GM21619 (cell line): ENCODE measurements around the gene ITPR1.

Source experiments
- ATAC-seq: cut with Tn5 transposase; IDR thresholded peaks from one replicate; pipeline ENCODE4 v1.9.1; 2021; ENCODE audit not compliant: unreplicated experiment

The ITPR1 gene

DNA sequence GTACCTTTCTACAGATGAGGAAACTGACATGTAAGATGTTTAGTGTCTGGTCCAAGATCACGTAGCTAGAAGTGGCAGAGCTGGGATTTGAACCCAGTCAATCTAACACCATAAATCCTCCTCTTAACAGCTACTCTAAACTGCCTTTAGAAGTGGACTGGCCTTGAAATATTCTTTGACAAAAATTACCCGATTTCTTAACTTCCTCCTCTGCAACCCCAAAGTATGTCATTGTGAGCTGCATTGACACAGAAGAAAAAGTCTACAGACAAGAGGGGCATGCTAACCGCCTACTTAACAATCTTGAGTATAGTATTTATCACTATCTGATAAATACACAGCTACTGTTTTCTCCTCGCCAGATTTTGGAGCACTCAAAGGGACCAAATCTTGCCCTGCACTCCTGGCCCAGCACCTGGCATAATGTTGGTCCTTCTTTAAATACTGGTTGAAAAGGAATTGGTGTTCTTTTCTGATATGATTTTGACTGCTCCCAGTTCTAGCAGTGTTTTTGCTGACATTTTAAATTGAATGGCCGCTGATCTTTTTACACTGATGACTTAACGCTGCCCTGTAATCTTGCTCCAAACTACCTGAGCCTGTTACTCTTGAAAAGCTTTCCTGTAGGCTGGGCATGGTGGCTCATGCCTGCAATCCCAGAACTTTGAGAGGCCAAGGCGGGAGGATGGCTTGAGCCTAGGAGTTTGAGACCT is 36.9 kb downstream of the ITPR1 start:
- no peak for ATAC-seq

GRCh38 chr3:4531478-4532025 is 38.4 kb downstream of the ITPR1 start:
- no peak for ATAC-seq

DNA sequence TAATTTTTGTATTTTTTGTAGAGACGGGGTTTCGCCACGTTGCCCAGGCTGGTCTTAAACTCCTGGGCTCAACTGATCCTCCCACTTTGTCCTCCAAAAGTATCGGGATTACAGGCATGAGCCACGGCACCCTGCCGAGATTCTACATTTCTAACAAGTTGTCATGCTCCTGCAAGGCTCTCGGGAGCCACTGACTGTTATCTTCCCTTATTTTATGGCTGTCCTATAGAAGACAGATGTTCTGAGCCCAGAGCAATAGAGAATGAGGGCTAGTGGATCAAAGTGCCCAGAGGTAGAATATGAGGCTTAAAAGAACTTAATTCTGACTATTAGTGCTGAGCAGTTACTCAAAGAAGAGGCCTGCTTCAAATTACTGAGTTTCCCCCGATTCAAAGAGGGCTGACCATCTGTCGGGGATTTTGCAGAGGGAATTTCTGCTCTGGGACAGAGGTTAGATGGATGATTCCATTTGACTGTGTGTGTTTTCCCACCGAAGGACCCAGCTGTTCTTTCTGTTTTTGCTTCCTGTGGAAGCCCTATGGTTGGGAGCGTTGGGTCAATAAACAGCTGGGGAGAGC is 39.5 kb downstream of the ITPR1 start:
- ATAC-seq = no peak

- ATAC-seq = no peak
These were observed 40.6 kb downstream of the ITPR1 start for GRCh38 chr3:4533489-4534443.

DNA sequence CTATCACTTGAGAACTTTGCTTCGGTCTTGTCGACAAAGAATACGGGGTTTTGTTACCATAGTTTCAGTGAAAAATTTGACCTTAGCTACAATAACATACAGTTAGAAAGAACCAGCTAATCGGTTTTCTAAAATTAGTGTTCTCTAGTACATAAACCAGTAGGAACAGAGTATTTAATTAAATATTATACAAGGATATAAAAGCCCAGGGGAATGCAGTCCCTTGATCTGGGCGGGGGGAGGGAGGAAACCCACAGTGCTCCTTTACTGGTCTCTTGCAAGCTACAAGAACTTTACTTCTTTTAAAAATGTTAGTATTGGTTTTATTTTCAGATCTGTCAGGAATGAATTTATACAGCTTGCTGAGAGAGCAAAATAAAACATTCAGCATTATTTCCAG is 41.8 kb downstream of the ITPR1 start:
- no peak for ATAC-seq

- ATAC-seq = no peak
These were observed 43.1 kb downstream of the ITPR1 start for GRCh38 chr3:4536260-4536659.

GRCh38 chr3:4540267-4540666 is 47.1 kb downstream of the ITPR1 start:
- no peak for ATAC-seq

DNA sequence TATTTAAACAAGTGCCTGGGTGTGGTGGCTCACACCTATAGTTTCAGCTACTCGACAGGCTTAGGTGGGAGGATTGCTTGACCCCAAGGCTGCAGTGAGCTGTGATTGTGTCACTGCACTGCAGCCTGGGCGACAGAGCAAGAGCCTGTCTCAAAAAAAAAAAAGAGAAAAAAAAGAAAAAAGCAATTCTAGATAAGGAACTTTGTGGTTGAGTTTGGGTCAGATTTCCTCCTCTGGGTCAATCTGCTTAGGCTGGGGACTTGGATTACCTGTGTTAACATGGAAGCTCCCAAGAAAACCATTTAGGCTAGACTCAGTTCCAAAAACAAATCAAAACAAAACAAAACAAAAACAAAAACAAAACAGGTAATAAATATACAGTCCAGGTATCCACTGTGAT is 50.0 kb downstream of the ITPR1 start:
- no peak for ATAC-seq

DNA sequence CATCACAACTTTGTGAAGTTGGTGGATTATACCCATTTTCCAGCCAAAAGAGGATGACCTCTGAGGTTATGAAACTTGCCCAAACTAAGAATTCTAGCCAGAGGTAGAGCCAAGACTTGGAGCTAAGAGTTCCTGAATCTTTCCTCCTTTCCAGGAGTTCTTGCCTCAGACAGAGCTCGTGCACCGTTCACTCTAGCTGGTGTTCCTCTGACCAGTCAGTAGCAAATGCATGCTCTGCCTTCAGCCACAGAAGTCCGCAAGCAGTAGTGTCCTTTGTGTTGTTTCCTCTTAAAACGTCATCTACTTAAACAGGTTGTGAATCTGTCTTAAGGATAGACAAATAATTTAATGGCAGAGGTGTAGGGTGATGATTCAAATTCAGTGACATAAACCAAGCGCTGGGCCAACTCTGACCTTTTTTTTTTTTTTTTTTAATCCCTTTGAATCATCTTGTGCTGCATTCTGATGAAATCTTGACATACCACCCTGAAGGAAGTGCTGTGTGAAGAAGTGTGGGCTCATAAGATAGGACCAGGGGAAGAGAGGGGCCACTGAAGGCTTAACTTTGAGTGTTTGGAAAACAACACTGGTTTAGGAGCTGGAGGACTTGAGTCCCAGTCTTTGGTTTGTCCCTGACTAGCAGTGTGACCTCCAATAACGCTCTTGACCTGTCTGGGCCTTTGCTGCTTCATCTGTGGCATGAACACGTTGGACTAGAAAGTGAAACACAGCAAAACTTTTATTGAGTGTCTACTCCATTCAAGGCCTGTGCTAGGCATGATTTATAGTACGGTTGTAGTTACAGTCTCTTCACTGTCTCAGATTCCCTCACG is 53.4 kb downstream of the ITPR1 start:
- no peak for ATAC-seq

- ATAC-seq = no peak
These were observed 54.7 kb downstream of the ITPR1 start for GRCh38 chr3:4547799-4548198.

DNA sequence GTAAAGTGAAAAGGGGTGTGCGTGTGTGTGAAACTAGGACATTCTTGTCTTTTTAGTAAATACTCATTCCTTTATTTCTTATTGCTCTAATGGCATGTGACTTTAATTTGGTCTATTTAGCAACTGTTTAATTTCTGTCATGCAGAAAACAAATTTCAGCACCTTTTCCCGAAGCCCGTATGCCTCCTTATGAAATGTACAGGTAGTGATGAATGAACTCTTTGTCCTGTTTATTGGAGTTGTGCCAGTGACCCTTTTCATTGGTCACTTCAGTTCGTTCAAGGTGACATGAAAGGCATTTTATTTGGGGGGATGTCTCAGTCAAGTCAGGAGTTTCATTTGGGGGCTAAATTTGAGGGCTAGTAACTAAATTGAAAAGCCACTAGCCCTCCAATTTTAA is 55.2 kb downstream of the ITPR1 start:
- no peak for ATAC-seq

DNA sequence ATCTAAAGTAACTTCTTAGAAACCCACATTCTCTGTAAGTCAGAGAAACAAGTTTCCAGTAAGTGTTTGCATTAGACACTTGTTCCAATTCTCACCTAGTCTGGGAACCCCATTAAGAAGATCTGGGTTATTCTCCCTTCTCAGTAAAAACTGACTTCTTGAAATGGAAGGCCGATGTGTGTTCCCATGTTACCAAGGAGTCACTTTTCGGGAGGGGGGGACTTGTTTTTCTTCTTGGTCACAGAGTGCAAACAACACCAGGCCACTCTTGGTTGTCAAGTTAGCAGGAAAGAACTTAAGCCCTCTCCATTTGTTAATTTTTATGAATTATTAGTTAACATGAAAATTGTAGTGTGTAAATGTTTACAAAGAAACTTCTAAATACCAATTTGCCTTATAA is 55.6 kb downstream of the ITPR1 start:
- no peak for ATAC-seq

DNA sequence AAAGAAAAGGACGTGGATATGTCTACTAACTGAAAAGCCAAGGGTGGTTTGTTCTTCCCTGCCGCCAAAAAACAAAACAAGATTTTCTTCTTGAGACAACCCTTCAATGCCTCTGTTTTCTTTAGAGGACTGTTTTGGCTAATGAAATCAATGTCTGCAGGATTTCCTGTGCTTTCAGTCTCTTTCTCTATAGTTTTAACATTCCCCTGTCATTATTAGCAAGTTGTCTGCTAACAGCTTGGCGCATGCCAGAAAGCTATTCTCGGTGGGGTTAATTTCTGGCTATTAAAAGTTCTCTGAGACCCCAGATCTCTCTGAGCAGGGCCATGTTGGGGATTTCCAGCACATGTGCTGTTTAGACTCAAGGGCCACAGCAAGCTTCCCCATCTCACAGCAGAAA is 56.7 kb downstream of the ITPR1 start:
- ATAC-seq = no peak

DNA sequence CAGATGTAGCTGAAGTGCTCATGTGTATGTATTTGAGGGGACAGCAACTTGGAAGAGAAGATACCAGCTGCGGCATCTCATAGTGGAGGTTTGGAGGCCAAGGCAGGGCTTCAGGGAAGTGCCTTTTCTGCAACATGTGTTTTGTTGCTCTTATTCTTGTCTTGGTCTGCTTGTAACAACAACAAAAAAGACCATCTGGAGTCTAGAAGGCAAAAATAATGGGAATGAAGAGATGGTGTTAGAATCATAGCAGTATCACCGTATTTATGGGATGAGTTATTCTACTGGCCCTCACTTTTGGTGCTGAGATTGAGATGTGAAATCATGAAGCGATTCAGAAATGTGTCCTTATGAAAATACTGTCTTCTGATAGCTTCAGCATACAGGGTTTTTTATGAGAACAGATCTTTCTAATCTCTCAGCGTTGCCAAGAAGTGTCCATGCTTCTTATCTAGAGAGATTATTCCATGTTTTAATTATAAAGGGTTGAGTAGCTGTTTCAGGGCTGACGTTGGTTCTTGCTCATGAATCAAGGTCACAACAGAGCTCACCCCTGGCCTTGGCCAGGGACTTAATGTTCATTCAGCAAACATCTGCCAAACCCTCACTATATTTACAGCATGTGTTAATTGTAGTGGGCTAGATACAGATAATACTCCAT is 58.0 kb downstream of the ITPR1 start:
- ATAC-seq = no peak

GRCh38 chr3:4551794-4552442 is 58.8 kb downstream of the ITPR1 start:
- no peak for ATAC-seq

- no peak for ATAC-seq
These were observed 59.7 kb downstream of the ITPR1 start for GRCh38 chr3:4552811-4553210.

- no peak for ATAC-seq
These were observed 68.5 kb downstream of the ITPR1 start for GRCh38 chr3:4561661-4562060.

- ATAC-seq = no peak
These were observed 69.4 kb downstream of the ITPR1 start for GRCh38 chr3:4562595-4562994.

- no peak for ATAC-seq
These were observed 71.1 kb downstream of the ITPR1 start for GRCh38 chr3:4564270-4564669.
